Measurements from ENCODE around the gene CDKN2B-AS1. TPM values are rescaled to one million over a fixed set of nuclear protein-coding genes. Genes with fewer than 3 reads are reported as not detected.

Gene CDKN2B-AS1
- total RNA-seq, 1 donor from 2014 or later, result not detected

DNA sequence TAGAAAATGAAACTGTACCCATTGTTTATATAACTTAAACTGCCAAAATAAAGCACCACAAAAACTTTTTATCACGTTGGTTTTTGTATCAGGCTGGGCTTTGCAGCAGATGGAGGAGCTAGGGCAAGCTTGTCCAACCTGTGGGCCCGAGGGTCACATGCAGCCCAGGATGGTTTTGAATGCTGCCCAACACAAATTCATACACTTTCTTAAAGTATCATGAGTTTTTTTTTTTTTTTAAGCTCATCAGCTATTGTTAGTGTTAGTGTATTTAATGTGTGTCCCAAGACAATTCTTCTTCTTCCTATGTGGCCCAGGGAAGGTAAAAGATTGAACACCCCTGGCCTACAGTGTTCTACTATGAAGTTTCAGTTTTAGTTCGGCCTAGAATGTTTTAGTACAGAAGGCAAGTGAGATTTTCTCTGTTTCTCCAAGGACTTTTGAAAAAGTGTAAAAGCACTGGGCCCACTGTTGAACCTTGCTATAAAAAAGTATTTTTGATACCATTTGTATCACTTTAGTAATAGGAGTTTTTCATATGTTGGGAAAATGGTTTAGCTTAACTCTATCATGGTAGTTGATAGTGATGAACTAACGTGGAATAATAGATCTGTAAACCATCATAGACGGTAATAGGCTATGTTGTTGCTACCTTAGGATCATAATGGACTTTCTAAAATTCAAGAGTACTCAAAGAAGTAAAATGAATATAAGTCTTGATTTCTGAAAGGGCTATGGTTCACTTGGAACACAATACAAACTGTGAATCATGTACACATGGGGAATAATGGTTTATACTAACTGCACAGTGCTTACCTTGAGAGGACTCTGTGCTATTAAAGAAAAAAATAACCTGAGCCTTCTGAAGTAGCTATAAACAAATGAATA is 3.3 kb upstream of the CDKN2B-AS1 start:
- H3K27ac ChIP-seq, result no peak overlapping the region
- DNase-seq (ENCODE audit: low spot score), result no peak
- peaks cover 75% of the 10 kb centered on the region for H4K20me1 ChIP-seq (ENCODE audit: low read depth)
- peaks cover 100% of the 10 kb centered on the region for H3K27me3 ChIP-seq
- peaks cover 6% of the 10 kb centered on the region for H3K4me1 ChIP-seq
- peaks cover 2% of the 10 kb centered on the region for H3K36me3 Mint-ChIP-seq
- H3K9me3 ChIP-seq (ENCODE audit: low read depth), result no peaks in the 10 kb centered on the region
- no peak overlapping the region for H2AFZ ChIP-seq (replicated peaks)
- H3K4me3 Mint-ChIP-seq, result no peak overlapping the region
- H3K27ac Mint-ChIP-seq, result no peak overlapping the region
- H3K79me2 ChIP-seq (ENCODE audit: low read depth), result no peaks in the 10 kb centered on the region
- no peak overlapping the region for H3K4me3 ChIP-seq
- peaks cover 3% of the 10 kb centered on the region for H3K9me3 Mint-ChIP-seq
- H3K9ac ChIP-seq, result no peak overlapping the region
- H3K27me3 Mint-ChIP-seq (ENCODE audit: insufficient read depth, low read depth), result peaks cover 69% of the 10 kb centered on the region
- peak; percentile 14 for TF ChIP-seq EZH2 (IDR thresholded peaks at IDR 0.05)
- TF ChIP-seq, protein P1, sequence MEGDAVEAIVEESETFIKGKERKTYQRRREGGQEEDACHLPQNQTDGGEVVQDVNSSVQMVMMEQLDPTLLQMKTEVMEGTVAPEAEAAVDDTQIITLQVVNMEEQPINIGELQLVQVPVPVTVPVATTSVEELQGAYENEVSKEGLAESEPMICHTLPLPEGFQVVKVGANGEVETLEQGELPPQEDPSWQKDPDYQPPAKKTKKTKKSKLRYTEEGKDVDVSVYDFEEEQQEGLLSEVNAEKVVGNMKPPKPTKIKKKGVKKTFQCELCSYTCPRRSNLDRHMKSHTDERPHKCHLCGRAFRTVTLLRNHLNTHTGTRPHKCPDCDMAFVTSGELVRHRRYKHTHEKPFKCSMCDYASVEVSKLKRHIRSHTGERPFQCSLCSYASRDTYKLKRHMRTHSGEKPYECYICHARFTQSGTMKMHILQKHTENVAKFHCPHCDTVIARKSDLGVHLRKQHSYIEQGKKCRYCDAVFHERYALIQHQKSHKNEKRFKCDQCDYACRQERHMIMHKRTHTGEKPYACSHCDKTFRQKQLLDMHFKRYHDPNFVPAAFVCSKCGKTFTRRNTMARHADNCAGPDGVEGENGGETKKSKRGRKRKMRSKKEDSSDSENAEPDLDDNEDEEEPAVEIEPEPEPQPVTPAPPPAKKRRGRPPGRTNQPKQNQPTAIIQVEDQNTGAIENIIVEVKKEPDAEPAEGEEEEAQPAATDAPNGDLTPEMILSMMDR (IDR thresholded peaks at IDR 0.05), result no peak
- H3K4me1 Mint-ChIP-seq, result peaks cover 22% of the 10 kb centered on the region
- no peaks in the 10 kb centered on the region for H3K36me3 ChIP-seq
- H3F3A ChIP-seq (ENCODE audit: low read depth), result peaks cover 40% of the 10 kb centered on the region
- no peak overlapping the region for H3K4me2 ChIP-seq

DNA sequence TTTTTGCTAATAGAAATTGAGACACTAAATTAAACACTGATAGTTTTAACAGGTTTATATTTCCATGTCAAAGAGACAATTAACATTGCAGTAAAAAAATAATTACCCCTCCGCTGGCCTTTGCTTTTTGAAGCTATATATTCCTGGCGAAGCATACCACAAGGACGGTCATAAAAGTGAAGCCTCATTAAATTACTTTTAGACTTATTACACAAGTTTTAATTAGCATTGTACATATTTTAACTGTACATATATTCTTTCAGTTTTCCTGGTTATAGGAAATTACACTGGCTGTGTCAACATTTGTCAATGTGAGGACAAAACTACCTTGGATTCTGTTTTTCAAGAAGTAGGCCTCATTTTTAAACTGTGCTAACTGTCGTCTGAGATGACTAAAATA is 1.6 kb upstream of the CDKN2B-AS1 start:
- H3K4me3 ChIP-seq, result no peak overlapping the region
- DNase-seq (ENCODE audit: low spot score), result no peak
- H3K4me2 ChIP-seq, result no peak overlapping the region
- no peak overlapping the region for H3K9ac ChIP-seq
- H3K36me3 ChIP-seq, result no peaks in the 10 kb centered on the region
- peaks cover 88% of the 10 kb centered on the region for H4K20me1 ChIP-seq (ENCODE audit: low read depth)
- H3K4me1 Mint-ChIP-seq, result peaks cover 18% of the 10 kb centered on the region
- peaks cover 6% of the 10 kb centered on the region for H3K4me1 ChIP-seq
- H2AFZ ChIP-seq (replicated peaks), result no peak overlapping the region
- peaks cover 45% of the 10 kb centered on the region for H3F3A ChIP-seq (ENCODE audit: low read depth)
- H3K4me3 Mint-ChIP-seq, result peak overlapping the region; percentile 73
- H3K27ac Mint-ChIP-seq, result no peak overlapping the region
- H3K79me2 ChIP-seq (ENCODE audit: low read depth), result no peaks in the 10 kb centered on the region
- peaks cover 100% of the 10 kb centered on the region for H3K27me3 ChIP-seq
- H3K9me3 ChIP-seq (ENCODE audit: low read depth), result no peaks in the 10 kb centered on the region
- peaks cover 74% of the 10 kb centered on the region for H3K27me3 Mint-ChIP-seq (ENCODE audit: insufficient read depth, low read depth)
- peaks cover 3% of the 10 kb centered on the region for H3K9me3 Mint-ChIP-seq
- TF ChIP-seq EZH2phosphoT487 (IDR thresholded peaks at IDR 0.05), result no peak
- TF ChIP-seq, protein P1 (IDR thresholded peaks at IDR 0.05), result no peak
- TF ChIP-seq EZH2 (IDR thresholded peaks at IDR 0.05), result no peak
- no peak overlapping the region for H3K27ac ChIP-seq
- peaks cover 2% of the 10 kb centered on the region for H3K36me3 Mint-ChIP-seq

DNA sequence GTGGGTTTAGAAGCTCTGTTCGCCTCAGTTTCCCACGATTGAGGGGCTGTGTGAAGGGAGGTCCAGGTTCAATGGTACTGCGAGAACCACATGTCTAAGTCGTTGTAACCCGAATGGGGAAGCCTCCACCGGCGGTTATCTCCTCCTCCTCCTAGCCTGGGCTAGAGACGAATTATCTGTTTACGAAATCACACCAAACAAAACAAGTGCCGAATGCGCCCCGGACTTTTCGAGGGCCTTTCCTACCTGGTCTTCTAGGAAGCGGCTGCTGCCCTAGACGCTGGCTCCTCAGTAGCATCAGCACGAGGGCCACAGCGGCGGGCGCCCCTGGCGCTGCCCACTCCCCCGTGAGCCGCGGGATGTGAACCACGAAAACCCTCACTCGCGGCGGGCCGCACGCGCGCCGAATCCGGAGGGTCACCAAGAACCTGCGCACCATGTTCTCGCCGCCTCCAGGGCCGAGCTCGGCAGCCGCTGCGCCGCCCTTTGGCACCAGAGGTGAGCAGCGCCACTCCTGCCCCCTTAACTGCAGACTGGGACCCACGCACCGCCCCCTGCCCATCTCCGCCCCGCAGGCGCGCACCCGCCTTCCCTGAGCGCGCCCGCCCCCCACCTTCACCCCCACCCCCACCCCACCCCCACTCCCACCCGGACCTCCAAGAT is 567 bp upstream of the CDKN2B-AS1 start, which contains the start of gene CDKN2A:
Gene CDKN2A (minus strand): TSS at position 500 of the 663 bp plus-strand sequence.
- peak; percentile 76 for TF ChIP-seq EZH2phosphoT487 (IDR thresholded peaks at IDR 0.05)
- TF ChIP-seq EZH2 (IDR thresholded peaks at IDR 0.05), result no peak
- TF ChIP-seq, protein P1 (IDR thresholded peaks at IDR 0.05), result peak; percentile 15
- Histone ChIP-seq H3K9me3 (ENCODE audit: low read depth) (no peaks in the 10 kb centered on the region), H3F3A (ENCODE audit: low read depth) (peaks cover 37% of the 10 kb centered on the region), H3K9ac (no peak within 1 kb of the TSS), H3K27me3 (peaks cover 100% of the 10 kb centered on the region), H3K4me2 (peak within 1 kb of the TSS; percentile 95), H3K27ac (no peak within 1 kb of the TSS), H4K20me1 (ENCODE audit: low read depth) (peaks cover 80% of the 10 kb centered on the region), H3K79me2 (ENCODE audit: low read depth) (no peaks in the 10 kb centered on the region), H3K4me3 (peak within 1 kb of the TSS; percentile 57), H3K36me3 (no peaks in the 10 kb centered on the region), H2AFZ (replicated peaks) (peak within 1 kb of the TSS; percentile 60), H3K4me1 (peaks cover 6% of the 10 kb centered on the region)
- H3K27me3 Mint-ChIP-seq (ENCODE audit: insufficient read depth, low read depth), result peaks cover 70% of the 10 kb centered on the region
- peaks cover 3% of the 10 kb centered on the region for H3K9me3 Mint-ChIP-seq
- peaks cover 2% of the 10 kb centered on the region for H3K36me3 Mint-ChIP-seq
- peaks cover 18% of the 10 kb centered on the region for H3K4me1 Mint-ChIP-seq
- no peak within 1 kb of the TSS for H3K27ac Mint-ChIP-seq
- peak within 1 kb of the TSS; percentile 91 for H3K4me3 Mint-ChIP-seq
- DNase-seq (ENCODE audit: low spot score), result peak; percentile 69

All from neural progenitor cell (in vitro differentiated cells).